HG03280 (cell line): ENCODE results near the gene BTBD19.
"Not testable (repeated sequence)": the region's sequence is repeated elsewhere in the genome, so short reads cannot be mapped to it uniquely, and the experiment has no call there.

Source experiments
- ATAC-seq: cut with Tn5 transposase; IDR thresholded peaks from one replicate; pipeline ENCODE4 v1.9.1; 2021; ENCODE audit warnings: mild to moderate bottlenecking, moderate library complexity; ENCODE audit not compliant: unreplicated experiment

Gene BTBD19, protein sequence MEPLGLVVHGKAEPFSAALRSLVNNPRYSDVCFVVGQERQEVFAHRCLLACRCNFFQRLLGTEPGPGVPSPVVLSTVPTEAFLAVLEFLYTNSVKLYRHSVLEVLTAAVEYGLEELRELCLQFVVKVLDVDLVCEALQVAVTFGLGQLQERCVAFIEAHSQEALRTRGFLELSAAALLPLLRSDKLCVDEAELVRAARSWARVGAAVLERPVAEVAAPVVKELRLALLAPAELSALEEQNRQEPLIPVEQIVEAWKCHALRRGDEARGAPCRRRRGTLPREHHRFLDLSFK

GRCh38 chr1:44808063-44808937, at the start of gene BTBD19:
BTBD19 (plus strand) TSS chr1:44808523; CDS start chr1:44808821, 298 bp downstream.
- peak; percentile 20 for ATAC-seq

- no peak for ATAC-seq
These were observed 49.2 kb upstream of the BTBD19 start for GRCh38 chr1:44759077-44759476.

DNA sequence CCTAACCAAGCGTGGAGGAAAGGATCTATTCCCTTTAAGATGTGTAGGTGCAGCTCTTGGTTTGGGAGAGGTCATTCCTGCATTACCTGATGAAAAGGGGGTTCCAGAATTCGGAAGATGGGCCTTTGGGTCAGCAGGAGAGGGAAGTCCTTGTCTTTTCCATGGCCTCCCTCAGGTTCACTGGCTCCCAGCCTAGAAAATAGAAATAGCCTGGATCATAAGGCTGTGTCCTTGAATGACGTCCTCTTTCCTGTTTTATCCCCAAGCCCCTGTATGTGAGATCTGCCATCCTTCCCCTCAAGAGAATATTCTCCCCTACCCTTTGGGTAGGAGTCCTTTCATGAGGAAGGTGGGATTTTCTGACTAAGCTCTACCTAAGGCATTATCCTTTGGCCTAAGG, 47.4 kb upstream of the BTBD19 start:
- no peak for ATAC-seq

DNA sequence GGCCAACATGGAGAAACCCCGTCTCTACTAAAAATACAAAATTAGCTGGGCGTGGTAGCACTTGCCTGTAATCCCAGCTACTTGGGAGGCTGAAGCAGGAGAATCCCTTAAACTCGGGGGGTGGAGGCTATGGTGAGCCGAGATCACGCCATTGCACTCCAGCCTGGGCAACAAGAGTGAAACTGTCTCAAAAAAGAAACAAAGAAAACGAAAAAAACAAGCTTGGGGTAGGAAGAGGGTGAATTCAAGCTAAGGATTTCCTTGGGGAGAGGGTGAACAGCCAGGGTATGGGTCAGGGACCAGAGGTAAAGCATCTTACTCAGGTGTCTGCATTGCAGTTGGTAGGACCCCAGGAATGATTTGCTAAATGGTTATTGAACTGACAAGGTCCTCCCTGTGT, 41.9 kb upstream of the BTBD19 start:
- ATAC-seq: not testable (repeated sequence)

DNA sequence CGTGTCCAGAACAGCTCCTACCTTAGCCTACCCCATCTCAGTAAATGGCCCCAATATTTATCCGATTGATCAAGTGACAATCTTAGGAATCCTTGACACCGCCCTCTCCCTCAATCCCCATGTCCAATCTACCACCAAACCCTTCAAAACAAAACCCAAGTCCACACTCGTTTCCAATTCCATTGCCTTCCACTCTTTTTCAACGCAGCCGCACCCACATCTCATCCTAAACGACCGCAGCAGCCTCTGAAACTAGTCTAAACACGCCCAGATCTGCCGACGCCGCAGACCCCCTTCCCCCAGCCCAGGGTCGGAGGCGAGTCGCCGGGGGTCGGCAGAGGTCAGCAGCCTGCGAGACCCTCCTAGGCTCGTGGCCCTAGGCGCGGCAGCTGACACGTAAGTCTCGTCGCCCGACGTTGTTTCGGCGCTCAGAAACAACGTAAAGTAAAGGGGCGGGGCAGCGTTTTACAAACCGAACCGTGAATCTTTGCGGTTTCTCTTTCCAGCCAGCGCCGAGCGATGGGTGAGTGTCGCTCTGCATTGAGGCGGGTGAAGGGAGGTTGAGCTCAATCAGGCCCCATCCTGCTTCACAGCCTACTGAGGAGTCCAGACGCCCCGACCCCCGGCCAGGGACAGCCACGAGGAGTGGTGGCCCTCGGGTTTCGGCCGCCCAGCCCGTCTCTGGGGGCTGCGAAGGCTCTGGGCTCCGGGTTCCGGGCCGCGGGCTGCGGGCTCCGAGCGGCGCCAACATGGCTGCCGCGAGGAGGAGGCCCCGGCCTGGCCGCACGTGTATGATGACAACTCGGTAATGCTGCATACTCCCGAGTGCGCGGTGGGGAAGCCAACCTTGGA, 33.0 kb upstream of the BTBD19 start, which contains the start of gene RPS8:
Gene RPS8, plus strand, starts transcription at position 463 of the 852 bp plus-strand sequence. Its CDS starts 57 bp downstream, at position 520.
- ATAC-seq: peak; percentile 79

- peak; percentile 8 for ATAC-seq
These were observed 32.2 kb upstream of the BTBD19 start for GRCh38 chr1:44775930-44776729.

DNA sequence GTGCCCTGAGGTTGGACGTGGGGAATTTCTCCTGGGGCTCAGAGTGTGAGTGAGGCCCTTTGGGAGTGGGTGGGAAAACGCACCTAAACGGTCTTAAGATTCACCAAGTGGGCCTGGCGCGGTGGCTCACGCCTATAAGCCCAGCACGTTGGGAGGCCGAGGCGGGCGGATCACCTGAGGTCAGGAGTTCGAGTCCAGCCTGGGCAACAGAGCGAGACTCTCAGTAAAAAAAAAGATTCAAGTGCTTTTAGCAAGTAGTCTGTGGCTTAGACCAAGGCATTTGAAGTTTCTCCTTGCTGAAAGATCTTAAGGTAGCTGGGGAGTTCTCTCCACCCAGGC, 31.6 kb upstream of the BTBD19 start:
- ATAC-seq: no peak

DNA sequence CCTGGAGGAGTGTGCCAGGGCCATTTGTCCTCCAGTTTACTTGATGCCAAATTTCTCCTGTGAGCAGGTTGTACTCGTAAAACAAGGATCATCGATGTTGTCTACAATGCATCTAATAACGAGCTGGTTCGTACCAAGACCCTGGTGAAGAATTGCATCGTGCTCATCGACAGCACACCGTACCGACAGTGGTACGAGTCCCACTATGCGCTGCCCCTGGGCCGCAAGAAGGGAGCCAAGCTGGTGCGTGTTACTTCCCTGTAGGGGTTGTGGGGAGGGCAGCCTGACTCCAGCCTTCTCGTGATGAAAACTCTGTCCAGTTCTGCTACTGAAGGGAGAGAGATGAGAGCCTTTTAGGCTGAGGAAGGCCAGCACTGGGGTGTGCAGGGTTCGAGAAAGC, 30.8 kb upstream of the BTBD19 start:
- no peak for ATAC-seq

- ATAC-seq: no peak
These were observed 30.2 kb upstream of the BTBD19 start for GRCh38 chr1:44777969-44778635.

- no peak for ATAC-seq
These were observed 29.4 kb upstream of the BTBD19 start for GRCh38 chr1:44778705-44779576.

DNA sequence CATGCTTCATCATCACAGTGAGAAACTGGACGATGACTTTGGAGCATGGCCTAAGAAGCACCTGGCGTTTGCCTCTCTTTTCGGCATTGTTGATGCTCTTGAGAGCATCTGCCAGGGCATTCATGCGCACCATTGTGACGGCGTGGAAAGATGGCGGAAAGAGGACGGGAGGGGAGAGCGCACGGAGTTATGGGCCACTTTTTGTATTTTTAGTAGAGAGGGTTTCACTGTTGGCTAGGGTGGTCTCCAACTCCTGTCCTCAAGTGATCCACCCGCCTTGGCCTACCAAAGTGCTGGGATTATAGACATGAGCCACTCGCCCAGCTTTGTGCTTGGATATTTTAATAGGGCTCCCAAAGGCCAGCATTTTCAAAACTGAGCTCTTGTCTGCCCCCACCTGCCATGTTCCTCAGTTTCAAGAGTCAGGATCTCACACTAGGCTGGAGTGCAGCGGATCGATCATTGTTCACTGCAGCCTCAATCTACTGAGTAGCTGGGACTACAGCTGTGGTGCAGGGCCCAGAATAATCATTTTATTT, 27.7 kb upstream of the BTBD19 start:
- ATAC-seq: no peak

DNA sequence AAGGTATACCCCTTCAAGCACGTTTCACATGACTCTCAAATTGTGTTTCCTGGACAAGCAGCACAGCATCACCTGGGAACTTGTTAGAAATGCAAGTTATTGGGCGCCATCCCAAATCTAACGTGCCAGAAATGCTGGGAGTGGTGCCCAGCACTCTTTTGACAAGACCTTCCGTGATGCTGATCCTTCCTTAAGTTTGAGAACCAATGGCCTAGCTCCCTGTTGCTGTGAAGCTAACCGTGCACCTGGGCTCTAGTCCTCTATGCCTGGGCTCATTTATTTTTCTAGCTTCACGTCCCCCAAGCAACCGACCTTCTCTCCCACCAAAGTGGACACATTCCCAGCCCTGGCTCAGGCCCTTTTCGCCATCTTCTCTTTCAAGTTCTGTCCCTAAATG, 24.6 kb upstream of the BTBD19 start:
- no peak for ATAC-seq

- no peak for ATAC-seq
These were observed 24.0 kb upstream of the BTBD19 start for GRCh38 chr1:44784094-44785028.

DNA sequence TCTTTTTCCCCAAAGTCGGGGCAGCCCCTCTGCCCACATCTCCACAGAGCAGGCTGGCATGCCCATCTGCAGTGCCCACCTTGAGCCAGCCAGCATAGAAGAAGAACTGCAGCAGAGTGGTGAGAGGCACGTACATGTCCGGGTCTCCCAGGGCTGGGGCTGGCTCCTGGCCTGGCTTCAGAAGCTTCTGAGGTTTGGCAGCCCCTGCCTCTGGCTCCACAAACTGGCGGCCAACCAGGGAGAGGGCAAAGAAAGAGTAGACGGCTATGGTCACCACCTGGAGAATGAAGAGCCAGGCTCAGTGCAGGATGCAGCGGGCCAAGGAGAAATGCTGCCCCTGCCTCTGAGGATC, 23.3 kb upstream of the BTBD19 start:
- no peak for ATAC-seq

DNA sequence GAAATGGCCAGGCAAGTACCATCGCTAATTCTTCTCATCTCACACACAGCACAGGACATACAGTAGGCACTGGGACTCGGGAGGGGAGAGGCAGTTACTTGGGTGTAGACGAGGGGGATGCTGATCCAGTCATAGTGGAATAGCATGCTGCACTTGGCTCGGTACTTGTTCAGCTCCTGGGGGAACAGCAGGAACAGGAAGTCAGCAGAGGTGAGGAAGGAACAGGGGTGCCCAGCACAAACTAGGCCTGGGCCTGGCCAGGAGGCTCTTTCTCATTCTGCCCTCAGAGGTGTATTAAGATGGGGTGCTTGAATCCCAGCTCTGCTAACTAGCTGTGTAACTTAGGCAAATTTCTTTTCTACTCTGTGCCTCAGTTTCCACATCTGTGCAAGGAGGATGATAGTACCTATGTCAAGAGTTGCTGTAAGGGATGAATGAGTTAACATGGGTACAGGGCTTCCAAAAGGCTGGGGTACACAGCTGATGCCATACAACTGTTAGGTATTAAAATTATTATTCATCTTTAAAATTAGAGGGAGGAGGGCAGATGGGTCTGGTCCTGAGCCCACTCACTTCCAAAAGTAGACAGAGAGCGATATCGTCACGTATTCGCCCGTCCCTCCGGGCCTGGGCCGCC, 22.7 kb upstream of the BTBD19 start:
- no peak for ATAC-seq

DNA sequence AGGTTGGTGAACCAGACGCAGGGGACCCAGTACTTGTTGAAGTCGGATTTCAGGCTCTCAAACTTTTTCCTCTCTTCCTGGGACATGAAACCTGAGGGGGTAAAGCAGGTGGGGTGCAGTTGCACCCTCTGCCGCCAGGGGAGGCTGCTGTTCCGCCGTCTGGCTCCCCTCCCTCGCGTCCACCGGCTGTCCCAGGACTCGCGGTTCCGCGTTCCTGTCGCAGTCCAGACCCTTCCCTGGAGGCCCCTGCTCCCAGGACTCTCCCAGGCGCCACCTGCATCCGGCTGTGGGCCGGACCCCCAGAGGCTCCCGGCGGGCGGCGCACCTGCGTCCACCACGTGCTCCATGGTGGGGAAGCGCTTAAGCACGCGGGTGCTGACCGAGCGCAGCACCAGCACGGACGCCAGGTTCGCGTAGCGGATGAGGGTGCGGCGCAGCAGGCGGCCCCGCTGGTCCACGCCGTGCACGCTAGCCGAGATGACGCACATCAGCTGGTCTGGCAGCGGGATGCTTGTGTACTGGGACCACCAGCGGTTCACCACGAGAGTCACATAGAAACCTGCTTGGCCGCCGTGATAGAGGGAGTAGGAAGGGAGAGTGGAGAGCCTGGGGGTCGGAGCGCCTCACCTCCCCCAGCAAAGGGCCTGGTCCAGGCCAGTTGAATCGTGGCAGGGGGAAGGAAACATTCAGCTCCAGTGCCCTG, 22.0 kb upstream of the BTBD19 start:
- ATAC-seq: peak; percentile 46
